HEK293 (cell line): Measurements from ENCODE around the gene GPX4.

ENCODE experiments used
- FEZF1 ChIP-seq: fragments of 450-650 bp; formaldehyde crosslinking; IDR thresholded peaks from 2 replicates; pipeline ENCODE4 v1.5.1; 2016; ENCODE audit warnings: missing biosample characterization, missing genetic modification characterization
- GLIS1 ChIP-seq: fragments of 450-650 bp; formaldehyde crosslinking; IDR thresholded peaks from 2 replicates; pipeline ENCODE4 v1.5.1; 2016; ENCODE audit warnings: missing biosample characterization, missing genetic modification characterization
- HOXD13 ChIP-seq: sonication (generic); formaldehyde crosslinking; IDR thresholded peaks from 2 replicates; pipeline ENCODE4 v1.8.0; 2022; ENCODE audit warnings: missing genetic modification reagents, borderline replicate concordance
- IKZF3 ChIP-seq: fragments of 450-650 bp; IDR thresholded peaks from 2 replicates; pipeline ENCODE4 v1.5.0; 2018; ENCODE audit warnings: missing biosample characterization, mild to moderate bottlenecking, missing genetic modification characterization, moderate library complexity
- KLF10 ChIP-seq: fragments of 450-650 bp; IDR thresholded peaks from 2 replicates; pipeline ENCODE4 v1.5.1; 2018; ENCODE audit warnings: missing biosample characterization, mild to moderate bottlenecking, missing genetic modification characterization
- KLF7 ChIP-seq: fragments of 450-650 bp; formaldehyde crosslinking; IDR thresholded peaks from 2 replicates; pipeline ENCODE4 v1.5.1; 2016; ENCODE audit warnings: missing biosample characterization, missing genetic modification characterization, borderline replicate concordance
- SALL2 ChIP-seq: fragments of 450-650 bp; formaldehyde crosslinking; IDR thresholded peaks from 2 replicates; pipeline ENCODE4 v1.5.0; 2017; ENCODE audit warnings: missing biosample characterization, mild to moderate bottlenecking, missing genetic modification characterization, borderline replicate concordance
- ZNF140 ChIP-seq: fragments of 450-650 bp; formaldehyde crosslinking; IDR thresholded peaks from 2 replicates; pipeline ENCODE4 v1.5.1; 2016; ENCODE audit warnings: missing biosample characterization, missing genetic modification characterization
- ZNF184 ChIP-seq: fragments of 450-650 bp; IDR thresholded peaks from 2 replicates; pipeline ENCODE4 v1.5.1; 2018; ENCODE audit warnings: missing biosample characterization, mild to moderate bottlenecking, missing genetic modification characterization
- ZNF211 ChIP-seq: fragments of 450-650 bp; formaldehyde crosslinking; IDR thresholded peaks from 2 replicates; pipeline ENCODE4 v1.5.1; 2016; ENCODE audit warnings: low read depth, missing biosample characterization, missing genetic modification characterization
- ZNF23 ChIP-seq: fragments of 450-650 bp; formaldehyde crosslinking; IDR thresholded peaks from 2 replicates; pipeline ENCODE4 v1.5.1; 2016; ENCODE audit warnings: missing biosample characterization, missing genetic modification characterization, borderline replicate concordance
- ZNF350 ChIP-seq: fragments of 450-650 bp; formaldehyde crosslinking; IDR thresholded peaks from 2 replicates; pipeline ENCODE4 v1.5.0; 2017; ENCODE audit warnings: missing biosample characterization, mild to moderate bottlenecking, missing genetic modification characterization
- ZNF514 ChIP-seq: fragments of 450-650 bp; formaldehyde crosslinking; IDR thresholded peaks from 2 replicates; pipeline ENCODE4 v1.5.1; 2016; ENCODE audit warnings: missing biosample characterization, missing genetic modification characterization
- ZNF549 ChIP-seq: fragments of 450-650 bp; IDR thresholded peaks from 2 replicates; pipeline ENCODE4 v1.5.1; 2018; ENCODE audit warnings: missing biosample characterization, missing genetic modification characterization, mild to moderate bottlenecking, inconsistent platforms, moderate library complexity
- ZNF558 ChIP-seq: fragments of 450-650 bp; formaldehyde crosslinking; IDR thresholded peaks from 2 replicates; pipeline ENCODE4 v1.5.1; 2016; ENCODE audit warnings: missing biosample characterization, missing genetic modification characterization
- ZNF561 ChIP-seq: fragments of 450-650 bp; IDR thresholded peaks from 2 replicates; pipeline ENCODE4 v1.5.1; 2018; ENCODE audit warnings: missing biosample characterization, missing genetic modification characterization, borderline replicate concordance
- ZNF629 ChIP-seq: fragments of 450-650 bp; formaldehyde crosslinking; IDR thresholded peaks from 2 replicates; pipeline ENCODE4 v1.5.1; 2017; ENCODE audit warnings: missing biosample characterization, missing genetic modification characterization
- ZNF660 ChIP-seq: fragments of 450-650 bp; IDR thresholded peaks from 2 replicates; pipeline ENCODE4 v1.5.1; 2018; ENCODE audit warnings: missing biosample characterization, mild to moderate bottlenecking, missing genetic modification characterization
- ZNF792 ChIP-seq: fragments of 450-650 bp; formaldehyde crosslinking; IDR thresholded peaks from 2 replicates; pipeline ENCODE4 v1.5.1; 2016; ENCODE audit warnings: missing biosample characterization, missing genetic modification characterization
- TF ChIP-seq, protein P1 (sequence below): fragments of 450-650 bp; formaldehyde crosslinking; IDR thresholded peaks from 2 replicates; pipeline ENCODE4 v1.5.1; 2016; ENCODE audit warnings: missing biosample characterization, missing genetic modification characterization
- TF ChIP-seq, protein P2 (sequence below): fragments of 450-650 bp; formaldehyde crosslinking; IDR thresholded peaks from 2 replicates; pipeline ENCODE4 v1.5.1; 2016; ENCODE audit warnings: missing biosample characterization, missing genetic modification characterization
- TF ChIP-seq, protein P3 (sequence below): fragments of 450-650 bp; formaldehyde crosslinking; IDR thresholded peaks from 2 replicates; pipeline ENCODE4 v1.5.1; 2016; ENCODE audit warnings: missing biosample characterization, missing genetic modification characterization
- TF ChIP-seq, protein P4 (sequence below): fragments of 450-650 bp; formaldehyde crosslinking; IDR thresholded peaks from 2 replicates; pipeline ENCODE4 v1.5.1; 2016; ENCODE audit warnings: missing biosample characterization, missing genetic modification characterization
- TF ChIP-seq, protein P5 (sequence below): fragments of 450-650 bp; formaldehyde crosslinking; IDR thresholded peaks from 2 replicates; pipeline ENCODE4; 2016; ENCODE audit warnings: missing biosample characterization, missing genetic modification characterization
- TF ChIP-seq, protein P6 (sequence below): fragments of 450-650 bp; formaldehyde crosslinking; IDR thresholded peaks from 2 replicates; pipeline ENCODE4 v1.5.1; 2016; ENCODE audit warnings: missing biosample characterization, missing genetic modification characterization, low read depth
- TF ChIP-seq, protein P7 (sequence below): fragments of 450-650 bp; formaldehyde crosslinking; IDR thresholded peaks from 2 replicates; pipeline ENCODE4 v1.5.1; 2016; ENCODE audit warnings: missing biosample characterization, missing genetic modification characterization

GPX4 gene

DNA sequence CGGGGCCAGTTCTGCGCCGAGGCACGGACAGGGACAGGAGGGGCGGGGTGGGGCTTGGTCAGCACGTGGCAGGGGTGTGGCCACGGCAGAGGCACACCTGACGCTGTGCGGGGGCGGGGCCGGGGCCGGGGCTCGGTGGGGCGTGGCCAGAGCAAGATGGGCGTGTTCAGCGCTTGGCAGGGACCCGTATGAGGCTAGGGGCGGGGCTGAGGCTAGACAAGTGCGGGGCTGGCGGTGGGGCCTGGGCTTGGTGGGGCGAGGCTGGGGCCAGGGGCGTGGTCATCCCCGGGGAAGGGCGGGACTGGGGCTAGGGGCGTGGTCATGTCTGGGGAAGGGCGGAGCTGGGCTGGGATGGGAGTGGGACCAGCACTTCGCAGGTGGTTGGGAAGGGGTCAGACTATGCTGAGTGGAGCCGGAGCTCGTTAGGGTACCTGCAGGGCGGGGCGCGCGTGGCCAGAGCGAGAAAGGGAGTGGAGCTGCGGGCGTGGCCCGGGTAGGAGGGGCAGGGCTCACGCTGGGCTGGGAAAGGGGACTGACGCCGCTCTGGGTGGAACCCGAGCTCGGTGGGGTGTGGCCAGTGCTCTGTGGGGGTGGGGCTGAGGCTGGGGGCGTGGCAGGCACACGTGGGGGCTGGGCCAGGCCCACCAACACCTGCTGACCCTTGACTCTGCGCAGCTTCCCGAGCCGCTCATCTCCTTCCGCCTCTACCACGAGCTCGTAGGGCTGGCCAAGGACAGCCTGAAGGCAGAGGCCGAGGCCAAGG lies 21.4 kb upstream of the GPX4 start (continued):
- TF ChIP-seq, protein P1, sequence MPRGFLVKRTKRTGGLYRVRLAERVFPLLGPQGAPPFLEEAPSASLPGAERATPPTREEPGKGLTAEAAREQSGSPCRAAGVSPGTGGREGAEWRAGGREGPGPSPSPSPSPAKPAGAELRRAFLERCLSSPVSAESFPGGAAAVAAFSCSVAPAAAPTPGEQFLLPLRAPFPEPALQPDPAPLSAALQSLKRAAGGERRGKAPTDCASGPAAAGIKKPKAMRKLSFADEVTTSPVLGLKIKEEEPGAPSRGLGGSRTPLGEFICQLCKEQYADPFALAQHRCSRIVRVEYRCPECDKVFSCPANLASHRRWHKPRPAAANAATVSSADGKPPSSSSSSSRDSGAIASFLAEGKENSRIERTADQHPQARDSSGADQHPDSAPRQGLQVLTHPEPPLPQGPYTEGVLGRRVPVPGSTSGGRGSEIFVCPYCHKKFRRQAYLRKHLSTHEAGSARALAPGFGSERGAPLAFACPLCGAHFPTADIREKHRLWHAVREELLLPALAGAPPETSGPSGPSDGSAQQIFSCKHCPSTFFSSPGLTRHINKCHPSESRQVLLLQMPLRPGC (tag by site-specific recombination) = no peak
- no peak for TF ChIP-seq ZNF23 (tag by site-specific recombination)
- TF ChIP-seq, protein P2, sequence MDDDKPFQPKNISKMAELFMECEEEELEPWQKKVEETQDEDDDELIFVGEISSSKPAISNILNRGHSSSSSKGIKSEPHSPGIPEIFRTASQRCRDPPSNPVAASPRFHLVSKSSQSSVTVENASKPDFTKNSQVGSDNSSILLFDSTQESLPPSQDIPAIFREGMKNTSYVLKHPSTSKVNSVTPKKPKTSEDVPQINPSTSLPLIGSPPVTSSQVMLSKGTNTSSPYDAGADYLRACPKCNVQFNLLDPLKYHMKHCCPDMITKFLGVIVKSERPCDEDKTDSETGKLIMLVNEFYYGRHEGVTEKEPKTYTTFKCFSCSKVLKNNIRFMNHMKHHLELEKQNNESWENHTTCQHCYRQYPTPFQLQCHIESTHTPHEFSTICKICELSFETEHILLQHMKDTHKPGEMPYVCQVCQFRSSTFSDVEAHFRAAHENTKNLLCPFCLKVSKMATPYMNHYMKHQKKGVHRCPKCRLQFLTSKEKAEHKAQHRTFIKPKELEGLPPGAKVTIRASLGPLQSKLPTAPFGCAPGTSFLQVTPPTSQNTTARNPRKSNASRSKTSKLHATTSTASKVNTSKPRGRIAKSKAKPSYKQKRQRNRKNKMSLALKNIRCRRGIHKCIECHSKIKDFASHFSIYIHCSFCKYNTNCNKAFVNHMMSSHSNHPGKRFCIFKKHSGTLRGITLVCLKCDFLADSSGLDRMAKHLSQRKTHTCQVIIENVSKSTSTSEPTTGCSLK (tag by site-specific recombination) = no peak
- TF ChIP-seq, protein P3, sequence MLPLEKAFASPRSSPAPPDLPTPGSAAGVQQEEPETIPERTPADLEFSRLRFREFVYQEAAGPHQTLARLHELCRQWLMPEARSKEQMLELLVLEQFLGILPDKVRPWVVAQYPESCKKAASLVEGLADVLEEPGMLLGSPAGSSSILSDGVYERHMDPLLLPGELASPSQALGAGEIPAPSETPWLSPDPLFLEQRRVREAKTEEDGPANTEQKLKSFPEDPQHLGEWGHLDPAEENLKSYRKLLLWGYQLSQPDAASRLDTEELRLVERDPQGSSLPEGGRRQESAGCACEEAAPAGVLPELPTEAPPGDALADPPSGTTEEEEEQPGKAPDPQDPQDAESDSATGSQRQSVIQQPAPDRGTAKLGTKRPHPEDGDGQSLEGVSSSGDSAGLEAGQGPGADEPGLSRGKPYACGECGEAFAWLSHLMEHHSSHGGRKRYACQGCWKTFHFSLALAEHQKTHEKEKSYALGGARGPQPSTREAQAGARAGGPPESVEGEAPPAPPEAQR (tag by site-specific recombination) = no peak
- no peak for TF ChIP-seq SALL2 (tag by site-specific recombination)
- no peak for TF ChIP-seq ZNF140 (tag by site-specific recombination)
- peak; percentile 96 for TF ChIP-seq KLF7 (tag by site-specific recombination)
- TF ChIP-seq, protein P4, sequence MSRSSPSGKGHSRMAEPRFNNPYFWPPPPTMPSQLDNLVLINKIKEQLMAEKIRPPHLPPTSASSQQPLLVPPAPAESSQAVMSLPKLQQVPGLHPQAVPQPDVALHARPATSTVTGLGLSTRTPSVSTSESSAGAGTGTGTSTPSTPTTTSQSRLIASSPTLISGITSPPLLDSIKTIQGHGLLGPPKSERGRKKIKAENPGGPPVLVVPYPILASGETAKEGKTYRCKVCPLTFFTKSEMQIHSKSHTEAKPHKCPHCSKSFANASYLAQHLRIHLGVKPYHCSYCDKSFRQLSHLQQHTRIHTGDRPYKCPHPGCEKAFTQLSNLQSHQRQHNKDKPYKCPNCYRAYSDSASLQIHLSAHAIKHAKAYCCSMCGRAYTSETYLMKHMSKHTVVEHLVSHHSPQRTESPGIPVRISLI = no peak
- no peak for TF ChIP-seq ZNF184 (tag by site-specific recombination)
- TF ChIP-seq, protein P5, sequence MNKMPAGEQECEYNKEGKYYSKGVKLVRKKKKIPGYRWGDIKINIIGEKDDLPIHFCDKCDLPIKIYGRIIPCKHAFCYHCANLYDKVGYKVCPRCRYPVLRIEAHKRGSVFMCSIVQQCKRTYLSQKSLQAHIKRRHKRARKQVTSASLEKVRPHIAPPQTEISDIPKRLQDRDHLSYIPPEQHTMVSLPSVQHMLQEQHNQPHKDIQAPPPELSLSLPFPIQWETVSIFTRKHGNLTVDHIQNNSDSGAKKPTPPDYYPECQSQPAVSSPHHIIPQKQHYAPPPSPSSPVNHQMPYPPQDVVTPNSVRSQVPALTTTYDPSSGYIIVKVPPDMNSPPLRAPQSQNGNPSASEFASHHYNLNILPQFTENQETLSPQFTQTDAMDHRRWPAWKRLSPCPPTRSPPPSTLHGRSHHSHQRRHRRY = no peak
- TF ChIP-seq ZNF549 (tag by site-specific recombination) = no peak
- no peak for TF ChIP-seq ZNF561 (tag by site-specific recombination)
- TF ChIP-seq ZNF792 (tag by site-specific recombination) = no peak
- TF ChIP-seq HOXD13 = no peak
- TF ChIP-seq ZNF211 (tag by site-specific recombination) = no peak
- peak; percentile 90 for TF ChIP-seq KLF10 (tag by site-specific recombination)
- no peak for TF ChIP-seq ZNF660
- no peak for TF ChIP-seq ZNF514 (tag by site-specific recombination)
- TF ChIP-seq ZNF350 (tag by site-specific recombination) = no peak
- TF ChIP-seq, protein P6, sequence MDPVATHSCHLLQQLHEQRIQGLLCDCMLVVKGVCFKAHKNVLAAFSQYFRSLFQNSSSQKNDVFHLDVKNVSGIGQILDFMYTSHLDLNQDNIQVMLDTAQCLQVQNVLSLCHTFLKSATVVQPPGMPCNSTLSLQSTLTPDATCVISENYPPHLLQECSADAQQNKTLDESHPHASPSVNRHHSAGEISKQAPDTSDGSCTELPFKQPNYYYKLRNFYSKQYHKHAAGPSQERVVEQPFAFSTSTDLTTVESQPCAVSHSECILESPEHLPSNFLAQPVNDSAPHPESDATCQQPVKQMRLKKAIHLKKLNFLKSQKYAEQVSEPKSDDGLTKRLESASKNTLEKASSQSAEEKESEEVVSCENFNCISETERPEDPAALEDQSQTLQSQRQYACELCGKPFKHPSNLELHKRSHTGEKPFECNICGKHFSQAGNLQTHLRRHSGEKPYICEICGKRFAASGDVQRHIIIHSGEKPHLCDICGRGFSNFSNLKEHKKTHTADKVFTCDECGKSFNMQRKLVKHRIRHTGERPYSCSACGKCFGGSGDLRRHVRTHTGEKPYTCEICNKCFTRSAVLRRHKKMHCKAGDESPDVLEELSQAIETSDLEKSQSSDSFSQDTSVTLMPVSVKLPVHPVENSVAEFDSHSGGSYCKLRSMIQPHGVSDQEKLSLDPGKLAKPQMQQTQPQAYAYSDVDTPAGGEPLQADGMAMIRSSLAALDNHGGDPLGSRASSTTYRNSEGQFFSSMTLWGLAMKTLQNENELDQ (tag by site-specific recombination) = no peak
- TF ChIP-seq, protein P7, sequence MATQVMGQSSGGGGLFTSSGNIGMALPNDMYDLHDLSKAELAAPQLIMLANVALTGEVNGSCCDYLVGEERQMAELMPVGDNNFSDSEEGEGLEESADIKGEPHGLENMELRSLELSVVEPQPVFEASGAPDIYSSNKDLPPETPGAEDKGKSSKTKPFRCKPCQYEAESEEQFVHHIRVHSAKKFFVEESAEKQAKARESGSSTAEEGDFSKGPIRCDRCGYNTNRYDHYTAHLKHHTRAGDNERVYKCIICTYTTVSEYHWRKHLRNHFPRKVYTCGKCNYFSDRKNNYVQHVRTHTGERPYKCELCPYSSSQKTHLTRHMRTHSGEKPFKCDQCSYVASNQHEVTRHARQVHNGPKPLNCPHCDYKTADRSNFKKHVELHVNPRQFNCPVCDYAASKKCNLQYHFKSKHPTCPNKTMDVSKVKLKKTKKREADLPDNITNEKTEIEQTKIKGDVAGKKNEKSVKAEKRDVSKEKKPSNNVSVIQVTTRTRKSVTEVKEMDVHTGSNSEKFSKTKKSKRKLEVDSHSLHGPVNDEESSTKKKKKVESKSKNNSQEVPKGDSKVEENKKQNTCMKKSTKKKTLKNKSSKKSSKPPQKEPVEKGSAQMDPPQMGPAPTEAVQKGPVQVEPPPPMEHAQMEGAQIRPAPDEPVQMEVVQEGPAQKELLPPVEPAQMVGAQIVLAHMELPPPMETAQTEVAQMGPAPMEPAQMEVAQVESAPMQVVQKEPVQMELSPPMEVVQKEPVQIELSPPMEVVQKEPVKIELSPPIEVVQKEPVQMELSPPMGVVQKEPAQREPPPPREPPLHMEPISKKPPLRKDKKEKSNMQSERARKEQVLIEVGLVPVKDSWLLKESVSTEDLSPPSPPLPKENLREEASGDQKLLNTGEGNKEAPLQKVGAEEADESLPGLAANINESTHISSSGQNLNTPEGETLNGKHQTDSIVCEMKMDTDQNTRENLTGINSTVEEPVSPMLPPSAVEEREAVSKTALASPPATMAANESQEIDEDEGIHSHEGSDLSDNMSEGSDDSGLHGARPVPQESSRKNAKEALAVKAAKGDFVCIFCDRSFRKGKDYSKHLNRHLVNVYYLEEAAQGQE (tag by site-specific recombination) = no peak
- no peak for TF ChIP-seq FEZF1 (tag by site-specific recombination)
- TF ChIP-seq ZNF558 (tag by site-specific recombination) = no peak
- peak; percentile 24; the same call in 1 of the 2 replicates for TF ChIP-seq GLIS1 (tag by site-specific recombination)
- no peak for TF ChIP-seq ZNF629 (tag by site-specific recombination)
- TF ChIP-seq IKZF3 (tag by site-specific recombination) = no peak
